SK-N-SH (cell line): ENCODE measurements around the gene RAB3D.

ENCODE experiments used
- ELF1 ChIP-seq: IDR thresholded peaks from 2 replicates; pipeline ENCODE4 v1.4.0; 2012
- EP300 ChIP-seq, 2 experiments: IDR thresholded peaks; 2 replicates each; pipeline versions ENCODE4 v1.4.0 to v1.6.1; 2012; ENCODE audit warnings: borderline replicate concordance in 1 of 2, low read depth in 1 of 2, low read length in 1 of 2
- POLR2AphosphoS5 ChIP-seq: IDR thresholded peaks from 2 replicates; pipeline ENCODE4 v1.6.1; 2012; ENCODE audit warnings: low read depth, low read length
- SMC3 ChIP-seq: IDR thresholded peaks from 2 replicates; pipeline ENCODE4 v1.6.1; 2012; ENCODE audit warnings: low read depth, low read length, improper control_type of control experiment
- YY1 ChIP-seq: IDR thresholded peaks from 2 replicates; pipeline ENCODE4 v1.4.0; 2012; ENCODE audit warnings: low read depth, mild to moderate bottlenecking
- TF ChIP-seq, protein P1 (sequence below): fragments of 200-600 bp; sonication (generic); IDR thresholded peaks from 2 replicates; pipeline ENCODE4 v1.6.1; 2017; ENCODE audit warnings: antibody characterized with exemption, mild to moderate bottlenecking, moderate library complexity
- TF ChIP-seq, protein P2 (sequence below): IDR thresholded peaks from 2 replicates; pipeline ENCODE4 v1.4.0; 2012; ENCODE audit warnings: low read depth, borderline replicate concordance

DNA sequence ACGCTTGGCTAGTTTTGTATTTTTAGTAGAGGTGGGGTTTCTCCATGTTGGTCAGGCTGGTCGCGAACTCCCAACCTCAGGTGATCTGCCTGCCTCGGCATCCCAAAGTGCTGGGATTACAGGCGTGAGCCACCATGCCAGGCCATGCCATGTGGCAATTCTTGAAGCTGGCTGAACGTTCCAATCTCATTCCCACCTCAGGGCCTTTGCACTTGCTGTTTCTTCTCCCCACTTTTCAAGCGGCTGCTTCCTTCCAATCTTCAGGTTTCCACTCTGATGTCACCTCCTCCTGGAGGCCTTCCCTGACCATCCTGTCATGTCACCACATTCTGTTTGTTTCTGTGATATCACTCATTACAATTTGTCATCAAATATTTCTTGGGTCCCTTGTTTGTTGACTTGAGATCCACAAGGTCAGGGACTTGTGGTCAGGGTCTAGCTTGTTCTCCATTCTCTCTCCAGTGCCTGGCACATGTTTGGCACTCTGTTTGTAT is 40.4 kb upstream of the RAB3D start:
- TF ChIP-seq, protein P1, sequence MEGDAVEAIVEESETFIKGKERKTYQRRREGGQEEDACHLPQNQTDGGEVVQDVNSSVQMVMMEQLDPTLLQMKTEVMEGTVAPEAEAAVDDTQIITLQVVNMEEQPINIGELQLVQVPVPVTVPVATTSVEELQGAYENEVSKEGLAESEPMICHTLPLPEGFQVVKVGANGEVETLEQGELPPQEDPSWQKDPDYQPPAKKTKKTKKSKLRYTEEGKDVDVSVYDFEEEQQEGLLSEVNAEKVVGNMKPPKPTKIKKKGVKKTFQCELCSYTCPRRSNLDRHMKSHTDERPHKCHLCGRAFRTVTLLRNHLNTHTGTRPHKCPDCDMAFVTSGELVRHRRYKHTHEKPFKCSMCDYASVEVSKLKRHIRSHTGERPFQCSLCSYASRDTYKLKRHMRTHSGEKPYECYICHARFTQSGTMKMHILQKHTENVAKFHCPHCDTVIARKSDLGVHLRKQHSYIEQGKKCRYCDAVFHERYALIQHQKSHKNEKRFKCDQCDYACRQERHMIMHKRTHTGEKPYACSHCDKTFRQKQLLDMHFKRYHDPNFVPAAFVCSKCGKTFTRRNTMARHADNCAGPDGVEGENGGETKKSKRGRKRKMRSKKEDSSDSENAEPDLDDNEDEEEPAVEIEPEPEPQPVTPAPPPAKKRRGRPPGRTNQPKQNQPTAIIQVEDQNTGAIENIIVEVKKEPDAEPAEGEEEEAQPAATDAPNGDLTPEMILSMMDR, result no peak
- TF ChIP-seq POLR2AphosphoS5 (no peak), ELF1 (no peak), YY1 (no peak), EP300 (IDR thresholded peaks at IDR 0.05; ENCODE audit: borderline replicate concordance in 1 of 2, low read depth in 1 of 2, low read length in 1 of 2) (no peak), SMC3 (no peak)
- TF ChIP-seq, protein P2, sequence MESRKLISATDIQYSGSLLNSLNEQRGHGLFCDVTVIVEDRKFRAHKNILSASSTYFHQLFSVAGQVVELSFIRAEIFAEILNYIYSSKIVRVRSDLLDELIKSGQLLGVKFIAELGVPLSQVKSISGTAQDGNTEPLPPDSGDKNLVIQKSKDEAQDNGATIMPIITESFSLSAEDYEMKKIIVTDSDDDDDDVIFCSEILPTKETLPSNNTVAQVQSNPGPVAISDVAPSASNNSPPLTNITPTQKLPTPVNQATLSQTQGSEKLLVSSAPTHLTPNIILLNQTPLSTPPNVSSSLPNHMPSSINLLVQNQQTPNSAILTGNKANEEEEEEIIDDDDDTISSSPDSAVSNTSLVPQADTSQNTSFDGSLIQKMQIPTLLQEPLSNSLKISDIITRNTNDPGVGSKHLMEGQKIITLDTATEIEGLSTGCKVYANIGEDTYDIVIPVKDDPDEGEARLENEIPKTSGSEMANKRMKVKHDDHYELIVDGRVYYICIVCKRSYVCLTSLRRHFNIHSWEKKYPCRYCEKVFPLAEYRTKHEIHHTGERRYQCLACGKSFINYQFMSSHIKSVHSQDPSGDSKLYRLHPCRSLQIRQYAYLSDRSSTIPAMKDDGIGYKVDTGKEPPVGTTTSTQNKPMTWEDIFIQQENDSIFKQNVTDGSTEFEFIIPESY, result no peak
